ENCODE data around the gene FBLN5.

GRCh38 chr14:91926131-91926890 lies 21.2 kb downstream of the FBLN5 start:
- TF ChIP-seq, protein P1, sequence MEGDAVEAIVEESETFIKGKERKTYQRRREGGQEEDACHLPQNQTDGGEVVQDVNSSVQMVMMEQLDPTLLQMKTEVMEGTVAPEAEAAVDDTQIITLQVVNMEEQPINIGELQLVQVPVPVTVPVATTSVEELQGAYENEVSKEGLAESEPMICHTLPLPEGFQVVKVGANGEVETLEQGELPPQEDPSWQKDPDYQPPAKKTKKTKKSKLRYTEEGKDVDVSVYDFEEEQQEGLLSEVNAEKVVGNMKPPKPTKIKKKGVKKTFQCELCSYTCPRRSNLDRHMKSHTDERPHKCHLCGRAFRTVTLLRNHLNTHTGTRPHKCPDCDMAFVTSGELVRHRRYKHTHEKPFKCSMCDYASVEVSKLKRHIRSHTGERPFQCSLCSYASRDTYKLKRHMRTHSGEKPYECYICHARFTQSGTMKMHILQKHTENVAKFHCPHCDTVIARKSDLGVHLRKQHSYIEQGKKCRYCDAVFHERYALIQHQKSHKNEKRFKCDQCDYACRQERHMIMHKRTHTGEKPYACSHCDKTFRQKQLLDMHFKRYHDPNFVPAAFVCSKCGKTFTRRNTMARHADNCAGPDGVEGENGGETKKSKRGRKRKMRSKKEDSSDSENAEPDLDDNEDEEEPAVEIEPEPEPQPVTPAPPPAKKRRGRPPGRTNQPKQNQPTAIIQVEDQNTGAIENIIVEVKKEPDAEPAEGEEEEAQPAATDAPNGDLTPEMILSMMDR (IDR thresholded peaks at IDR 0.05; ENCODE audit: low read depth, low read length): no peak
- TF ChIP-seq EZH2phosphoT487 (IDR thresholded peaks at IDR 0.05; ENCODE audit: low read depth): no peak
